GM18870 (cell line): Measurements from ENCODE around the gene PRXL2C.
"Not testable (repeated sequence)": the region's sequence is repeated elsewhere in the genome, so short reads cannot be mapped to it uniquely, and the experiment has no call there.

Source experiments
- ATAC-seq: cut with Tn5 transposase; IDR thresholded peaks from one replicate; pipeline ENCODE4 v1.9.1; 2021; ENCODE audit warnings: moderate library complexity; ENCODE audit not compliant: unreplicated experiment

Gene PRXL2C

DNA sequence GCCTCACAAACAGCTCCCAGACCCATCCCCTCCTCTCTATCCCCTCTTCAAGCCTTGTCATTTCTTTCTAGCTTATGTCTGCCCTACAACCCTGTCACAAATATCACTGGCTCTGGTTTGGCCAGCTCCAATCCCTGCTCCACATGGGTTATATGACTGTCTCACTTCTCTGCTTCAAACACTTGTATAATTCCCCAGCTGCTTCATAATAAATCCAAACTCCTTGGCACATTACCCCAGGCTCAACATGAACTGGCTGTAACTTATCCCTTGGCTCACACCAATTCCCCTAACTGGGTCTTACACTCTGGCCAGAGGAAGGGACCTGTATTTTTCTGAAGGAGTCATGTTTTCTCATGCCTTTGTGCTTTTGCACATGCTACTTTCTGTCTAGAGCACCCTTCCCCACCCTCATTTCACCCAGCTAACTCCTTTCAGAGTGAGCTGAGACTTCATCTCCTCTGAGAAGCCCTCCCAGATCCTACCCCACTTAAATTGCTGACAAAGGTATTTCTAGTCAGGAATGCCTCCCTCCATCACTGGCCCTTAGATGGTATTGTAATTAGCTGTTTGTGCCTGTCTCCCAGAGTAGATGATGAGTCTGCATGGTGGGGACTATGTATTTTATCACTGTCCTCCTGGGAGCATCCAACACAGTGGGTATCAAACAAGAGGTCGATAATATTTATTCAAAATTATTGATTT lies 5.3 kb downstream of the PRXL2C start:
- ATAC-seq, result no peak

DNA sequence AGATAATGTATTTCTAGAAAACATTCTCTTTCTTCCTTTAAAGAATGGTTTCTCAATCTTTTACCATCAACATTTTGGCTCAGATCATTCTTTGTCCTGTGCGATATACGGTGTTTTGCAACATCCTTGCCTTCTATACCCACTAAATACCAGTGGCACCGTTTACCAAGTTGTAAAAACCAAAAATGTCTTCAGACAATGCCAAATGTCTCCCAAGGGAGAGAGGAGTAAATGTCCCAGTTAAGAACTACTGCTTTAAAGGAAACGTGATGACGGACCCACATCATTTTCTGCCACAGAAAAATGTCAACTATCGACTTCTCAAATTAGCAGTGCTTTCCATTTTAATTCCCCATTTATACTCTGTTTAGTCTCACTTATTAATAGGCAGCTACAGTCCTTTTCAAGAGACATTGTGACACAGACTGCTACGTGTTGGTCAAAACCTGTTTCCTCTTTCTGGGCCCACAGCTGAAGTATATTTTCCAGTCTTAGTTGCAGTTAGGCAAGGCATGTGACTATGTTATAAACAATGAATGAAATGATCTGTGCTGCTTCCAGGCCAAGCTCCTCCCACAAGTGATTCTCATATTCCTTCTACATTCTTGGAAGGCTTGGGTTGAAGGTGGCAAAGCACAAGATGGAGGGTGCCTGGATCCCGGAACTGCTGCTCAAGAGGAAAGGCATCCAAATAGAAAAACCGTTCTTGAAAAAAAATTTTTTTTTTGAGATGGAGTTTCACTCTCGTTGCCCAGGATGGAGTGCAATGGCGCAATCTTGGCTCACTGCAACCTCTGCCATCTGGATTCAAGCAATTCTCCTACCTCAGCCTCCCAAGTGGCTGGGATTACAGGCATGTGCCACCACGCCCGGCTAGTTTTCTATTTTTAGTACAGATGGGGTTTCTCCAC lies 8.8 kb downstream of the PRXL2C start:
- no peak for ATAC-seq

- no peak for ATAC-seq
Measured at GRCh38 chr9:96644137-96644536, 11.0 kb downstream of the PRXL2C start.

DNA sequence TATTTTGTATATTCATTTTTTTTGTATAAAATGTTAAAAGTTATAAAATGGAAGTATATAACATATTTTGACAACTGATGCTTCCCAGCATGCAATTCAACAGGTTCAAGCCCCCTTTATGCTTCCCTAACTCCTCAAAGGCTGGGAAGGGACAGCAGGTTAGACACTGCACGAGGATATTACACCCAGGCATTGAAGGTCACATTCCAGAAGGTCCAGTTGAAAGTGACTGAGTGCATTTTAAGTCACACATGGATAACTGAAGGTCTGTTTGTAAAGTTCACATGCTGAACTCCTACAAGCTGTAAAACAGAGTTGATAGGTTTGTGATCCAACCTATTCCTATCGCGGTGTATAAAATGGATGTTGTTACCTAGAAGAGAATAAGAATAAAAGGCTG lies 13.6 kb downstream of the PRXL2C start:
- ATAC-seq, result no peak

GRCh38 chr9:96638606-96639364 lies 16.3 kb downstream of the PRXL2C start:
- ATAC-seq, result no peak

DNA sequence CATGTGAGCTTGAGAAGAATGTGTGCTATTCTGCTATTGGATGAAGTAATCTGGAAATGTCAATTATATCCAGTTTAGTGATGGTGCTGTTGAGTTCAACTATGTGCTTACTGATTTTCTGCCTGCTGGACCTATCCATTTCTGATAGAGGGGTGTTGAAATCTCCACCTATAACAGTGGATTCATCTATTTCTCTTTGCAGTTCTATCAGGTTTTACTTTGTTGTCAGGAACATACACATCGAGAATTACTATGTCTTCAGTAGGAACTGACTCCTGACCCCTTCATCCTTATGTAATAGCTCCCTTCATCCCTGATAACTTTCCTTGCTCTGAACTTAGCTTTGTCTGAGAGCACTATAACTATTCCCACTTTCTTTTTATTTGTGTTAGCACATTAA lies 18.7 kb downstream of the PRXL2C start:
- ATAC-seq, result no peak

GRCh38 chr9:96633579-96633978 lies 21.5 kb downstream of the PRXL2C start:
- ATAC-seq, result not testable (repeated sequence)

DNA sequence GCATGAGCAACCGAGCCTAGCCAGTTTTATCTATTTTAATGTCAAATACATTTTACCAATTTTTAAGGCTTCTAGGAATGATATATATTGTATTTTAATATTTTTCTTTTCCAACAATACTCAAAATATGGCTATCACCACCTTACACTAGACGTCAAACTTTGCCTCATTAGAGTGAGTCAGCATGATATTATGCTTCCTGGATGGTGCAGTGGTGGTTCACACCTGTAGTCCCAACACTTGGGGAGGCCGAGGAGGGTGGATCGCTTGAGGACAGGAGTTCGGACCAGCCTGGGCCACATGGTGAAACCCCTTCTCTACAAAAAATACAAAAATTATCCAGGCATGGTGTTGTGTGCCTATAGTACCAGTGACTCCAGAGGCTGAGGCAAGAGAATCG lies 28.2 kb downstream of the PRXL2C start:
- no peak for ATAC-seq

GRCh38 chr9:96621618-96622017 lies 33.5 kb downstream of the PRXL2C start:
- ATAC-seq, result no peak

DNA sequence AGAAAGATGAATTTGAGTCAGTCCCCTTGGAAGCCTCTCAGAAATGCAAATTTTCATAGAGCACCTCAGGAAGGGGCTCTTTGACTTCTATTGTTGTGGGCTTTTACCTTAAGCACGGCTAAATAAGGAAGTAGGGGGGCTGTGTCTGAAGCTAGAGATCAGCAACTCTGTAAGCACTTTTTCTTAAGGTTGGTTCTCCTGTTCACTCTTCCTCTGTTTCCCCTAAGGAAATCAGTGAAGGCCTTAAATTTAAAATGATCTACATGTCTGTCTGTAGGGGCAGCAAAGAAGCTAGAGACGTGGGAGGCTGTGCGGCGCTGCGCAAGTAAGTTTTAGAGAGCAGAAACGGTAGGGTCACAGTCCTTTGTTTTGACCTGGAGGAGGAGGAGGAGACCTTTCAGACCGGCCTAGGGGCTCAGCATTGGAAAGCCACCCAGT lies 34.3 kb downstream of the PRXL2C start:
- no peak for ATAC-seq

- no peak for ATAC-seq
Measured at GRCh38 chr9:96620181-96620514, 35.0 kb downstream of the PRXL2C start.

DNA sequence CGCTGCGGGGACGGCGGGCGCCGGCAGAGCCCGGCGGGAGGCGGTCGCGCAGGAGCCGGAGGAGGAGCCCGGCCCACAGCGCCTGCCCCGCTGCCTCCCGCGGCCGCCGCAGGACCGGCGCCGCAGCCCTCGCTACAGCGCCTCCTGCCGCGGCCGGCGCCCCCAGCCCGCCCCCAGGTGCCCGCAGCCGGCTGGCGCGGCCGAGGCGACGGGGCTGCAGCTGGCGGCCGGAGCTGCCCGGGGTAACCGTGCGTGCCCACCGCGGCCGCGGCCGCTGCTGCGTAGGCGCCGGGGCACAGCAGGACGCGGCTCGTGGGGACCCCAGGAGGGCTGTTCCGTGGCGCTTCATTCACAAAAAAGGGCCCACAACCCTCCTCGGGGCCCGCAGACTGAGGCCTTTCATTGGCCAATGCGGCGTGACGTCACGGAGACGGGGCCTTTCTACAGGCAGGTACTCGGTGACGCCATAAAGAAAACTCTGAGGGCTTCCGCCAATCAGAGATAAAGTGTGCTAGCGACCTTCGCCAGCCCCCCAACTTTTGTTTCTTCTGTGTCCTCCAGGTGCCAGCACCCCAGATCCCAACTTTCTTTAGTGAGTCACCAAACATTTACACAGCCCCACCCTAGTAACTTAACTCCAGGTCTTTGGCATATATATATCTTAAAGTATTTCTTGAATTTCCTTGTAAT lies 35.5 kb downstream of the PRXL2C start, which contains the start of gene CDC14B:
CDC14B (minus strand) TSS at position 353 of the 690 bp plus-strand sequence. CDS start 465 bp downstream, outside the sequence.
- no peak for ATAC-seq

DNA sequence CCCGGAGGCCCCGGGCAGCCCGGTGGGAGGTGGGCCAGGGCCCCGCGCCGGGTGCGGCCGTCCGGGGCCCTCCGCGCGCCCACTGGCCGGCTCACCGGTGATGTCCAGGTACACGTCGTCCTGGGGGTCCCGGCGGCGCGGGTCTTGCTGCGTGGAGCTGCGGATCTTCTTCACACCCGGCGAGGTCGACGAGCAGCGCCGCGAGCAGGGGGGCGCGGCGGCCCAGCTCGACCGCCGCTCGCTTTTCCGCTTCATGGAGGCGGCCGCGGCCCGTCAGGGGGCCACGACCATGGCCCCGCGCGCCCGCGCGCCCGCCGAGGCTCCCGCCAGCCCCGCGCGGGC lies 36.0 kb downstream of the PRXL2C start:
- ATAC-seq, result no peak

DNA sequence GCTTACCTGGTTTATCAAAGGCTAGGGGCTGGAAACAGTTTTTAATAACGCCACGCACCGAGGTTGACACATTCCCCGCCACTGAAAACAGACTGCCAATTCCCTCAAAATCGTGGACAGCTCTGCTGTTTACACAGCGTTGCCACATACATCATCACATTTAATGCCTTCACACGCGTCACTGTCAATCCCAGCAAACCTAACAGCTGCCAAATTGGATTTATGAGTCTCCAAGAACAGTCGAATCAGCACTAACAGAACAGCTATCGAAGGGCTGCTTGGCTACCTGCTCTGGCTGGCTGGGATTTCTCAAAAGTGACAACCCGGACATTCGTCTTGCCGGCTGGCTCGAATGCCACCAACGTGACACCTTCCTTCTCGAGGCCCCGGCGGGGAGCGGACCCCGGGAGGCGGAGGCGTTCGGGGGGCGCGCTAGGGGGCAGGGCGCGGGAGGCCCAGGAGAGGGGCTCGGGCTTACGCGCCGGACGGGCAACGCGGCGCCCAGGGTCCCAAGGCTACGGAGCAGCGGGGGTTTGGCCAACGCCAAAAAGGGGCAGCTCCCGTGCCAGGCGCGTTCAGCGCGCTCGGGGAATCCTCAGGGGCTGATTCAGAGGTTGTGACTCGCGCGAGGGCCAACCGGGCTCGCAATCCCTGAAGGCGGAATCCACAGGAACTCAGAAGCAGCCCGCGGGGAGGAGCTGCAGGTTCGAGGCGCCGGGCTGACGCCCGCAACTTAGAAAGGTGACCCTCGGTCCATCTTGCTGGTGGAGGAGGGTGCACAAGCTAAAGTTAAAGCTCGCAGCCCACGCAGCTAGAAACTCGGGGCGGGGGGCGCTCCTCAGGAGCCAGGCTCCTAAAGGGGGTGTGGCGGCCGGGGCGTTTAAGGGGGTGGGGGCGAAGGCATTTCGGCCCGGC lies 36.7 kb downstream of the PRXL2C start:
- ATAC-seq, result no peak

GRCh38 chr9:96617439-96618185 lies 37.5 kb downstream of the PRXL2C start:
- ATAC-seq, result no peak

DNA sequence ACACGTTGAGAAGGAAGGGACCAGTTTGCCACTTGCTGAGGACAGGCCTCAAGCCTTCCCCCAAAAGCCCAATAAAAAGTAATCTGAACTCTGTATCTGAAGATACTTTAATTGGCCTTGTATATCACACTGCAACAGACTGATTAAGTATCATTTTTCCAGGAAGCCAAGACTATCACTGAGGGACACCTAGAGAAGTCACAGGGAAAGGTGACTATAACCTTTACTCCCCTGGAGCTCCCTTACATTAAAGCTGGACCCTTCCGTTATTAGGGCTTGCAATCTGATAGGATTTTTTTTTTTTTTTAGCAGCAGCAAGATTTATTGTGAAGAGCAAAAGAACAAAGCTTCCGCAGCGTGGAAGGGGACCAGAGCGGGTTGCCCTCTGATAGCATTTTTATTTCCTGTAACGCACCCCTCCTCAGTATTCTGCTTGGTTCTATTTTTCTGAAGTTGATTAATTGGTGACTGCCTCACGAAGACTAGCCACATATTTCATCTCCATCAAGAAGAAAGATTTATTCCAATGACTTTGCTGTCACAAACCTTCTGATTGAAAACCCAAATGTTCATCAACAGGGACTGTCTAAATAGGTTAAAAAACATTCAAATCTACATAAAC lies 38.2 kb downstream of the PRXL2C start:
- no peak for ATAC-seq

GRCh38 chr9:96615411-96615810 lies 39.7 kb downstream of the PRXL2C start:
- ATAC-seq, result no peak

GRCh38 chr9:96614664-96615063 lies 40.5 kb downstream of the PRXL2C start:
- ATAC-seq, result not testable (repeated sequence)
